ENCODE measurements around the gene UGT1A5.

- TF ChIP-seq CTCF (conservative IDR thresholded peaks at IDR 0.05; ENCODE audit: low read depth, low read length) (no peak), EZH2 (IDR thresholded peaks at IDR 0.05; ENCODE audit: borderline replicate concordance, low read depth, low read length, poor library complexity, severe bottlenecking) (no peak)
These were observed 53.7 kb downstream of the UGT1A5 start for GRCh38 chr2:233766416-233766815.

Data from A673 (cell line).